Central memory CD8-positive, alpha-beta T cell (primary cell): ENCODE data around the gene SORBS1.
A peak's percentile ranks its signal among the peaks of the same experiment; 100 is the strongest.

Source experiments
- ATAC-seq: fragments of 150-1000 bp; cut with Tn5 transposase; replicated peaks from 2 replicates; pipeline ENCODE4 v1.10.0; 2022; ENCODE audit warnings: mild to moderate bottlenecking, moderate FRiP score, moderate number of reproducible peaks; ENCODE audit not compliant: poor library complexity, severe bottlenecking; ENCODE audit errors: extremely low read depth
- DNase-seq, 2 donors: peaks; one replicate each; pipeline ENCODE4 v3.0.0; 2021; ENCODE audit warnings: low spot score in 2 of 2
- H3K27ac Mint-ChIP-seq: one replicate; pipeline ENCODE4 v1.8.0; 2022; ENCODE audit warnings: low read depth, mild to moderate bottlenecking, moderate library complexity, mixed read lengths
- H3K27me3 Mint-ChIP-seq: one replicate; pipeline ENCODE4 v1.8.0; 2022; ENCODE audit warnings: mixed read lengths
- H3K36me3 Mint-ChIP-seq: one replicate; pipeline ENCODE4 v1.8.0; 2022; ENCODE audit warnings: mild to moderate bottlenecking, moderate library complexity, mixed read lengths; ENCODE audit not compliant: insufficient read depth
- H3K4me1 Mint-ChIP-seq: one replicate; pipeline ENCODE4 v1.8.0; 2022; ENCODE audit warnings: mixed read lengths
- H3K4me3 Mint-ChIP-seq: one replicate; pipeline ENCODE4 v1.8.0; 2022; ENCODE audit warnings: mild to moderate bottlenecking, moderate library complexity, mixed read lengths
- H3K9me3 Mint-ChIP-seq: one replicate; pipeline ENCODE4 v1.8.0; 2022; ENCODE audit warnings: mixed read lengths

The SORBS1 gene

DNA sequence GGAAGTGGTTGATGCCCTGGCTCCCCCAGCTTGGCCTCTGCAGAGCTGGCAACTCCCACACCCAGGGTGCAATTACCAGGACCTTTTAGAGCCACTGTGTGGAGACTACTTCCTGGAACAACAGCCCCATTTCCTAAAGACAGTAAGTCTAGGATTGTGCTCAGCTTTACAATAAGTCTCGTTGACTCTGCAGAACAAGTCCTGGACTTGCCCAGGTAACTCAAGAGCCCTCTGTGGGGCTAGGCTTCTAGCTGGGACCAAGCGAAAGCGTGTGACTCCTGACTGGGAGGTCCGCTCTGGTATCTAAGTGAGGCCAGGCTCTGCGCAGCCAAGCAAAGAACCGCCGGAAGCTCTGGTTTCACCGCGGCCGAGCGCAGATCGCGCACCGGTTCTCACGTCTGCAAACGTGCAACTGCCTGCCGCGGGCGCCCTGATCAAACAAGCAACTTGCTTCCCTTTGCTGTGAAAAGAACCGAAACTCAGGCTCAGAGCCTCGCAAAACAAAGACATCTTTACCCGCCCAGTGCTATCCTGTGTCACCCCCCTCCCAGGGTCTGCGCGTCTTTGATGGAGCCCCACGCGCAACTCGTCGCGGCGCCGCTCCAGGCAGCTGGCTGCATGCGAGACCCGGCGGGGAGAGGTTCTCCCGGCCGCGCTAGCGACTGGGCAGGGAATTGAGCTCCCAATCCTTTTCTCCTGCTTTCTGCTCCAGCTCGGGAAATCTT lies 266.0 kb downstream of the SORBS1 start:
- ATAC-seq, result peak; percentile 69
- Mint-ChIP-seq H3K4me3 (peak overlapping the region; percentile 75), H3K9me3 (no peaks in the 10 kb centered on the region), H3K36me3 (peaks cover 2% of the 10 kb centered on the region), H3K27ac (peak overlapping the region; percentile 77), H3K27me3 (no peaks in the 10 kb centered on the region), H3K4me1 (peaks cover 27% of the 10 kb centered on the region)
- peak; percentile 33 to 43 for DNase-seq

DNA sequence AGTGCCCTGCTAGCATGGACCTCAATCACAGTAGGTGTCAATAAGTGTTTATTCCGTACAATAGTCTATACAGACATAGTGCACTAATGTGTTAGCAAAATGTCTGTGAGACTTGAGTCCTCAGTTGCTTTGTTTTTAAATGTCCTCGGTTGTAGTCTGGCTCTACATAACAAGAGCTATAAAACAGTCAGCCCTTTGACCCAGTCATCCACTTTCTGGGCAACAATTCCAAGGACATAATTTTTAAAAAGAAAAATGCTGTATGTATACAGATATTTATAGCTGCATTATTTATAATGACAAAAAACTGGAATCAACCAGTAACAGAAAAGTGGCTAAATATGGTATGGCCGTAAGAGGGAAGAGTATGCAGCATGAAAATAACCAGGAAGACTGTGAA lies 267.5 kb downstream of the SORBS1 start:
- H3K27ac Mint-ChIP-seq, result no peak overlapping the region
- H3K27me3 Mint-ChIP-seq, result peaks cover 7% of the 10 kb centered on the region
- H3K4me3 Mint-ChIP-seq, result no peak overlapping the region
- peaks cover 2% of the 10 kb centered on the region for H3K36me3 Mint-ChIP-seq
- ATAC-seq (no peak), DNase-seq (no peak)
- H3K4me1 Mint-ChIP-seq, result peaks cover 31% of the 10 kb centered on the region
- H3K9me3 Mint-ChIP-seq, result no peaks in the 10 kb centered on the region

- peak overlapping the region; percentile 78 for H3K4me3 Mint-ChIP-seq
- no peak for DNase-seq
- ATAC-seq, result no peak
- H3K4me1 Mint-ChIP-seq, result peaks cover 31% of the 10 kb centered on the region
- H3K27ac Mint-ChIP-seq, result no peak overlapping the region
- H3K9me3 Mint-ChIP-seq, result no peaks in the 10 kb centered on the region
- H3K27me3 Mint-ChIP-seq, result peaks cover 7% of the 10 kb centered on the region
- H3K36me3 Mint-ChIP-seq, result peaks cover 4% of the 10 kb centered on the region
Measured at GRCh38 chr10:95291365-95292039, 269.7 kb downstream of the SORBS1 start.

DNA sequence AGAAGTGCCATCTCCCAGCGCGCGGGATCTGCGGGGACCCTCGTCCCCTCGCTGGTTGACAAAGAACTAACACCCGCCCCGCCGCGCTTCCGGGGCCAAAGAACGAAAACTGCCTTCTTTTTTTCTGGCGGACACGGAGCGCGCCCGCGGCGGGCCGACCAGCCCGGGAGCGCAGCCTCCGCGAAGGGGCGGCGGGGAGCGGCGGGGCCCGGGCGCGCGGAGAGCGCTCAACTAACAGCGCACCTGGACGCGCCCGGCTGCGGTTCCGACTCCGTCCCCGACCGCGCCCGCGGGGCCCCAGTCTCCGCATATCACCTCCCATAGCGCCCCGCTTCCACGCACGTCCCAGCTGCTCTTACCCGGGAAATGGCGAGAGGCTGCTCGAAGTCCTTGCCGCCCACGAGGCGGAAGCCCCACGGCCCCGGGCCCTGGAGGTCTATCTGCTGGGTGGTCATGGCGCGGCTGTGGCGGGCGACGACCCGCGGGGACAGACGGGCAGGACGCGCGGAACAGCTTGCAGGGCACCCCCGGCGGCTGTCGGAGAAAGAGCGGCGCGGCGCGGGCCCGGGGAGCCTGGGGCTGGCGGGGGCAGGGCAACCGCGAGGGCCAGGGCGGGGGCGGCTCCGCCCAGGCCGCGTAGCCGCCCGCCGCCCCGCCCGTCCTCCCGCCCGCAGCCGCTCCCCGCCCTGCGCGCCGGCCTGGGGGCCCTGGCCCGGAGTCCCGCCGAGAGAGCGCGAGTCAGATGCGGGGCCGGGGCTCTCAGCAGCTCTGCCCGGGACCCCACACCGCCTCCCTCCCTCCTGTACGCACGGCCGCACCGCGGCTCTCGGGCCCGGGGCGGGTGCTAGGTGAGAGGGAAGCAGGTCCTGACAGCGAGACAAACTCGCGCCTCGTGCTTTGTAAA lies 270.5 kb downstream of the SORBS1 start, which contains the start of gene PDLIM1:
Gene PDLIM1, minus strand, starts transcription at position 543 of the 904 bp plus-strand sequence. Its CDS starts 88 bp downstream, at position 455.
- no peaks in the 10 kb centered on the region for H3K9me3 Mint-ChIP-seq
- H3K36me3 Mint-ChIP-seq, result peaks cover 4% of the 10 kb centered on the region
- no peak within 1 kb of the TSS for H3K27ac Mint-ChIP-seq
- DNase-seq (peak in 1 of 2 donors; percentile 29), ATAC-seq (peak; percentile 68)
- peak within 1 kb of the TSS; percentile 78 for H3K4me3 Mint-ChIP-seq
- H3K4me1 Mint-ChIP-seq, result peaks cover 28% of the 10 kb centered on the region
- peaks cover 7% of the 10 kb centered on the region for H3K27me3 Mint-ChIP-seq

- Mint-ChIP-seq H3K4me3 (peak overlapping the region; percentile 78), H3K36me3 (peaks cover 6% of the 10 kb centered on the region), H3K9me3 (no peaks in the 10 kb centered on the region), H3K27ac (no peak overlapping the region), H3K4me1 (peaks cover 23% of the 10 kb centered on the region), H3K27me3 (peaks cover 7% of the 10 kb centered on the region)
- no peak for DNase-seq
- ATAC-seq, result no peak
Measured at GRCh38 chr10:95289921-95290421, 271.2 kb downstream of the SORBS1 start.

DNA sequence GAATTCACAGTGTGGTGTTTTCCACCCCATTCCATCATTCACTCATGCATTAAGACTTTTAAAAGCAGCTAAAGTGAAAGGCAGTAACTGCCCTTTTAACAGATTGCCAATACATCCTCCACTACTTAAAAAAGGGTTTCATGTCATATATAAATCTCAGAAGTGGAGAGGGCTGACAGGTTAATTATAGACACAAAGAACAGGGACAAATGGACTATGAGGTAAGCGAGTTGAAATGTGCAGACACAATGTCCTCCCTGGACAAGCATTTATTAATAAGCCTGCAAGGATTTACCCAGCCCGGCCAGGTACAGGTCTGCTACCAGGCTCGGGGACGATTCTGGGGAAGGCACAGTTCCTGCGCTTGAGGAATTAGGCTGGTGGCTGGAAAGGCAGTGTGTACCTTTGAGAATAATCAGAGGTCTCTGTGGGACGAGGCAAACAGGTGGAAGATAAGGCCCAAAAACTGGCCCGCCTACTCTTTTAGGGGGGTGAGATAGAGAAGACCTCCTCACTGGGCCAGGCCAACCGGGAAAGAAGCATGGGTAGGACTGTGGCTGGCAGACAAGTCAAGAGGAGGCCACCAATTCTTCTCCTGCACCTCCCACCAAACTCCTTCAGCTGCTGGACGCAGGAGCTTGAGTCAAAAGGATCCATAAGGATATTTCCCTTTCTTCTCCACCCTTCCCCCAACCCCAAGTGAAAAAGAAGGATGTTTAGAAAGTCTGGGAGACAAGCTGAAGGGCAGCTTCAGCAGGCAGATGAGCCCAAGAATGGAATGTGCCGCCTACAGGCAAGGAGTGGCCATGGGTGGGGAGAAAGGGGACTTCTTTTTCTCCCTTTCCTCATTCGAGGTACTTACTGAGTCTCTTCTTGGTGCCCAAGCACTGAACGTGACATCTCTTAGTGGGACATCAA lies 271.9 kb downstream of the SORBS1 start:
- Mint-ChIP-seq H3K36me3 (peaks cover 5% of the 10 kb centered on the region), H3K4me3 (peak overlapping the region; percentile 78), H3K27ac (peak overlapping the region; percentile 38), H3K27me3 (peaks cover 7% of the 10 kb centered on the region), H3K9me3 (no peaks in the 10 kb centered on the region), H3K4me1 (peaks cover 21% of the 10 kb centered on the region)
- DNase-seq (no peak), ATAC-seq (no peak)

DNA sequence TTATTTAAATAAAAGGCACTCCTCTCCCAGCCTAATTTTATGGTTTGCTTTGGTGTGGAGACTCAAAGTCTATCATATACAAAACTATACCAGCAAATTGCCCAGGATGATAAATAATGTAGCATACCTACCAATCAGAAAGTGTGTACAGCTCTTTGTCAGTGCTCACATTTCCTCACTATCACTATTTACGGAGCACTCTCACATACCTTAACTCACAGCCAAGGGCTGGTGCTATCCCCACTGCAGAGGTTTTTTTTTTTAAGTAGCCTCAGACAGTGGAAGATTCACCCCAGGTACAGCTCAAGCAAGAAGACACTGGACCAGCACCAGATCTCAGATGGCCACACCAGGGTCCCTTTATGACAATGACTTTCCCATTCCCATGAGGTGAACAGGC lies 272.9 kb downstream of the SORBS1 start:
- ATAC-seq (no peak), DNase-seq (no peak)

GRCh38 chr10:95287281-95287680 lies 273.9 kb downstream of the SORBS1 start:
- H3K4me3 Mint-ChIP-seq, result no peak overlapping the region
- no peak for ATAC-seq
- no peak overlapping the region for H3K27ac Mint-ChIP-seq

More for the DNA sequence above, 272.9 kb downstream of the SORBS1 start:
- peaks cover 7% of the 10 kb centered on the region for H3K27me3 Mint-ChIP-seq
- peaks cover 5% of the 10 kb centered on the region for H3K36me3 Mint-ChIP-seq
- peaks cover 21% of the 10 kb centered on the region for H3K4me1 Mint-ChIP-seq
- H3K9me3 Mint-ChIP-seq, result no peaks in the 10 kb centered on the region
- H3K27ac Mint-ChIP-seq, result no peak overlapping the region
- H3K4me3 Mint-ChIP-seq, result no peak overlapping the region

GRCh38 chr10:95286707-95287106 lies 274.5 kb downstream of the SORBS1 start:
- Mint-ChIP-seq H3K9me3 (no peaks in the 10 kb centered on the region), H3K4me1 (peaks cover 18% of the 10 kb centered on the region), H3K27me3 (peaks cover 7% of the 10 kb centered on the region), H3K4me3 (no peak overlapping the region), H3K27ac (no peak overlapping the region), H3K36me3 (peaks cover 5% of the 10 kb centered on the region)
- ATAC-seq (no peak), DNase-seq (no peak)

More at GRCh38 chr10:95287281-95287680, 273.9 kb downstream of the SORBS1 start:
- peaks cover 21% of the 10 kb centered on the region for H3K4me1 Mint-ChIP-seq
- H3K9me3 Mint-ChIP-seq, result no peaks in the 10 kb centered on the region
- H3K36me3 Mint-ChIP-seq, result peaks cover 5% of the 10 kb centered on the region
- no peak for DNase-seq
- H3K27me3 Mint-ChIP-seq, result peaks cover 7% of the 10 kb centered on the region

GRCh38 chr10:95285556-95285955 lies 275.6 kb downstream of the SORBS1 start:
- no peak for DNase-seq
- H3K36me3 Mint-ChIP-seq, result peaks cover 6% of the 10 kb centered on the region
- no peaks in the 10 kb centered on the region for H3K9me3 Mint-ChIP-seq
- ATAC-seq, result no peak
- peaks cover 13% of the 10 kb centered on the region for H3K4me1 Mint-ChIP-seq
- no peak overlapping the region for H3K4me3 Mint-ChIP-seq
- no peak overlapping the region for H3K27ac Mint-ChIP-seq
- peaks cover 7% of the 10 kb centered on the region for H3K27me3 Mint-ChIP-seq

- peaks cover 6% of the 10 kb centered on the region for H3K36me3 Mint-ChIP-seq
- peaks cover 8% of the 10 kb centered on the region for H3K4me1 Mint-ChIP-seq
- no peaks in the 10 kb centered on the region for H3K9me3 Mint-ChIP-seq
- H3K27me3 Mint-ChIP-seq, result peaks cover 7% of the 10 kb centered on the region
- no peak for DNase-seq
- H3K27ac Mint-ChIP-seq, result no peak overlapping the region
- no peak for ATAC-seq
- no peak overlapping the region for H3K4me3 Mint-ChIP-seq
Measured at GRCh38 chr10:95284807-95285206, 276.4 kb downstream of the SORBS1 start.
